Measurements from ENCODE around the gene ESYT1. TPM values are rescaled to one million over a fixed set of nuclear protein-coding genes. Genes with fewer than 3 reads are reported as not detected.

ESYT1 gene
- total and polyA plus RNA-seq, 9 donors = 62.3 to 139 (median 97.3) TPM

DNA sequence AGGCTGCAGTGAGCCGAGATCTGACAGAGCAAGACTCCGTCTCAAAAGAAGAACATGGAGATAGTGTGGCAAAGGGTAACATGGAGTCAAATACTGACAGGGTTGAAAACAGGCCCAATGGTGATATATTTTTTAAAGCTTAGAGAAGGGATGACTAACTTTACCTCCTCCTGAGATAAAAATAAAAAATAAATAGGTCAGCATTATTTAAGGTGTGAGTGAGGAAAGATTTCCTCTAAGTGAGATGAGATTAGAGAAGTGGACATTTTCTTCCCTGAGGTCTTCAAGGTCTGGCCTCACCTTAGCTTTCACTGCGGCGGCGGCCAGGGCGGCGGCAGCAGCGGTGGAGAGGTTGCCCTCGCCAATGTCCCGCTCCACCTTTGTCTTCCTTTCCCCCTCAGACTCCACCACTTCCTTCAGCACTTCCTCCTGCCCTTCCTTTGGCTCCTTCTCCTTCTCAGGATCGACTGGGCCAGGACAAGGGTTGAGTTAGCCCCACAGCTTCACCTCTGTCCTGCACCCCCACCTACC lies 41.2 kb downstream of the ESYT1 start:
- intact Hi-C loops (cut with DNase I) = no loop called here
- no peaks in the 10 kb centered on the region for H3K27me3 ChIP-seq
- H3K27ac ChIP-seq = no peak overlapping the region
- DNase-seq = no peak
- 88 to 90% (median 88%) methylated on average over 11 of the region's 11 CpGs for WGBS, 3 donors
- H3K4me1 ChIP-seq (ENCODE audit: insufficient read depth) = no peaks in the 10 kb centered on the region
- no peaks in the 10 kb centered on the region for H3K36me3 ChIP-seq
- no peaks in the 10 kb centered on the region for H3K9me3 ChIP-seq
- TF ChIP-seq POLR2A (IDR thresholded peaks at IDR 0.05) (no peak), EP300 (IDR thresholded peaks at IDR 0.05) (no peak)
- TF ChIP-seq, protein P1, sequence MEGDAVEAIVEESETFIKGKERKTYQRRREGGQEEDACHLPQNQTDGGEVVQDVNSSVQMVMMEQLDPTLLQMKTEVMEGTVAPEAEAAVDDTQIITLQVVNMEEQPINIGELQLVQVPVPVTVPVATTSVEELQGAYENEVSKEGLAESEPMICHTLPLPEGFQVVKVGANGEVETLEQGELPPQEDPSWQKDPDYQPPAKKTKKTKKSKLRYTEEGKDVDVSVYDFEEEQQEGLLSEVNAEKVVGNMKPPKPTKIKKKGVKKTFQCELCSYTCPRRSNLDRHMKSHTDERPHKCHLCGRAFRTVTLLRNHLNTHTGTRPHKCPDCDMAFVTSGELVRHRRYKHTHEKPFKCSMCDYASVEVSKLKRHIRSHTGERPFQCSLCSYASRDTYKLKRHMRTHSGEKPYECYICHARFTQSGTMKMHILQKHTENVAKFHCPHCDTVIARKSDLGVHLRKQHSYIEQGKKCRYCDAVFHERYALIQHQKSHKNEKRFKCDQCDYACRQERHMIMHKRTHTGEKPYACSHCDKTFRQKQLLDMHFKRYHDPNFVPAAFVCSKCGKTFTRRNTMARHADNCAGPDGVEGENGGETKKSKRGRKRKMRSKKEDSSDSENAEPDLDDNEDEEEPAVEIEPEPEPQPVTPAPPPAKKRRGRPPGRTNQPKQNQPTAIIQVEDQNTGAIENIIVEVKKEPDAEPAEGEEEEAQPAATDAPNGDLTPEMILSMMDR (IDR thresholded peaks at IDR 0.05) = no peak
- H3K4me3 ChIP-seq = no peak overlapping the region

DNA sequence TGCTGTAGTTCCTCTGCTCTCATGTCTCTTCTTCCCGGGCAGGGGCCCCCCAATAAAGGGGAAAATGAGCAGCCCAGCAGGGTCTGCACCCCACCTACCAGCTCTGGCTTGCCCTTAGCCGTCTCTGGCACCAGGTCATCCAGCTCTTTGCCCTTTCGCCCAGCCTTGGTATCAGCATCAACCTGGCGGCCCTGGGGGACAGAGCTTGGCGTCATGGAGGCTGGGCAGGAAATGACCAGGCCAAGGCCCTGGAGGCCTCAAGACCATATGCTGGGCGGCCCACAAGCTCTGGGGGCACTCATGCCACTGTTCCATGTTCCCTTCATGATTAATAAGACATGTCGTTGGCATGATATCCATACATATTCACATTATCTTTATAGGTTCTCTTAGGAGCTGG lies 44.8 kb downstream of the ESYT1 start:
- 88 to 92% (median 89%) methylated on average over 7 of the region's 7 CpGs for WGBS, 3 donors
- DNase-seq = no peak
- no peak overlapping the region for H3K27ac ChIP-seq
- no peaks in the 10 kb centered on the region for H3K36me3 ChIP-seq
- H3K4me1 ChIP-seq (ENCODE audit: insufficient read depth) = no peaks in the 10 kb centered on the region
- H3K9me3 ChIP-seq = no peaks in the 10 kb centered on the region
- H3K27me3 ChIP-seq = no peaks in the 10 kb centered on the region
- H3K4me3 ChIP-seq = no peak overlapping the region
- intact Hi-C loops (cut with DNase I) = no loop called here
- TF ChIP-seq, protein P1 (IDR thresholded peaks at IDR 0.05) = no peak
- TF ChIP-seq POLR2A (IDR thresholded peaks at IDR 0.05) (no peak), EP300 (IDR thresholded peaks at IDR 0.05) (no peak)

DNA sequence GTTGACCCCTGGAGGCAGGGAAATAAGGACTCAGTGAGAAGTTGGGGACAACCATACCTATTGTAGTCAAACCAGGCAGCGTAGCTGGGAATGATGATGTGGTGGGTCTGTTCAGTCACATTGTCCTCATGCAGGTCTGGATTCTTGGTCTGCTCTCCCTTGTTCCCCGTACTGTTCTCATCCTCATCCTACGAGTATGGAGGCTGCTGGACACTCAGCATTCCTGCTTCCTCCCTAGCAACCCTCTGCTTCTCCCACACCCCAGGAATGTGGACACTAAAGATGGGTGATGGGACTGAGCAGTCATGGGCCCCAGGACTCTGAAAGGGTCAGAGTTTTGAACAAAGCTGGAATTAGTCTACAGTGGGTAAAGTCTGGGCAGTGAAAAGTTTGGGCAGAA lies 50.3 kb downstream of the ESYT1 start:
- TF ChIP-seq POLR2A (IDR thresholded peaks at IDR 0.05) (no peak), EP300 (IDR thresholded peaks at IDR 0.05) (no peak)
- TF ChIP-seq, protein P1 (IDR thresholded peaks at IDR 0.05) = no peak
- intact Hi-C loops (cut with DNase I) = no loop called here
- no peaks in the 10 kb centered on the region for H3K36me3 ChIP-seq
- no peaks in the 10 kb centered on the region for H3K4me1 ChIP-seq (ENCODE audit: insufficient read depth)
- 83 to 87% (median 84%) methylated on average over 3 of the region's 3 CpGs for WGBS, 3 donors
- no peak for DNase-seq
- no peaks in the 10 kb centered on the region for H3K27me3 ChIP-seq
- no peaks in the 10 kb centered on the region for H3K9me3 ChIP-seq
- H3K27ac ChIP-seq = no peak overlapping the region
- H3K4me3 ChIP-seq = no peak overlapping the region

DNA sequence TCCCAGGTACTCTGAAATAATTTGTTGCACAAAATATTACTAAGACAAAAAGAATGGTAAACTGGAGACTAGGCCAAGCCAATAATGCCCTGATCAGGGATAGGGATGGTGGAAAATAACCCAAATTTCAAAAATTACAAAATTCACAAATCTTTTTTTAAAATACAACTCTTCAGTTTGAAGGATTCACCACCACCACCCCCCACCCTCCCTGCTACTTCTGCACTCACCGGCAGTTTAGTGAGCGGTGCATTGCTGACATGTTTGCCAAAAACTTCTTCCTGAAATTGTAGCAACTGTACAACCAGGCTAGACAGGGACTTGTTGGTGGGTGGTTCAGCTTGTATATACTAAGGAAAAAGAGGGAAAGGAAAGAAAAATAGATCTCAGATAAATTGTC lies 58.9 kb downstream of the ESYT1 start:
- no peaks in the 10 kb centered on the region for H3K27me3 ChIP-seq
- no peak for DNase-seq
- intact Hi-C loops (cut with DNase I) = no loop called here
- no peak overlapping the region for H3K27ac ChIP-seq
- TF ChIP-seq, protein P1 (IDR thresholded peaks at IDR 0.05) = no peak
- TF ChIP-seq POLR2A (IDR thresholded peaks at IDR 0.05) (no peak), EP300 (IDR thresholded peaks at IDR 0.05) (no peak)
- H3K9me3 ChIP-seq = no peaks in the 10 kb centered on the region
- H3K36me3 ChIP-seq = no peaks in the 10 kb centered on the region
- no peak overlapping the region for H3K4me3 ChIP-seq
- WGBS, 3 donors = 39 to 55% (median 50%) methylated on average over 2 of the region's 2 CpGs
- peaks cover 3% of the 10 kb centered on the region for H3K4me1 ChIP-seq (ENCODE audit: insufficient read depth)

All from ovary (tissue), 9 donors.